Globus pallidus (tissue), 1 donor: Measurements from ENCODE around the gene XKR7.

Experiments
- DNase-seq: peaks from one replicate; pipeline ENCODE4 v3.0.0-alpha.2; 2015; ENCODE audit warnings: low spot score

XKR7 gene

GRCh38 chr20:31943052-31943471 is 24.9 kb upstream of the XKR7 start:
- DNase-seq: peak; percentile 31

- DNase-seq: no peak
These were observed 22.6 kb upstream of the XKR7 start for GRCh38 chr20:31945319-31945718.

GRCh38 chr20:31945785-31946184 is 22.2 kb upstream of the XKR7 start:
- DNase-seq: no peak

- no peak for DNase-seq
These were observed 19.9 kb upstream of the XKR7 start for GRCh38 chr20:31948008-31948407.

GRCh38 chr20:31949877-31950646 is 17.9 kb upstream of the XKR7 start:
- no peak for DNase-seq

- no peak for DNase-seq
These were observed 16.8 kb upstream of the XKR7 start for GRCh38 chr20:31951203-31951529.

- peak; percentile 85 for DNase-seq
These were observed 16.2 kb upstream of the XKR7 start, which contains the start of gene PDRG1 for GRCh38 chr20:31951530-31952453. Gene PDRG1 (minus strand): TSS chr20:31952046. CDS start chr20:31951961, 85 bp downstream.

- DNase-seq: no peak
These were observed 14.3 kb upstream of the XKR7 start for GRCh38 chr20:31953556-31954148.

- no peak for DNase-seq
These were observed 13.5 kb upstream of the XKR7 start for GRCh38 chr20:31954500-31954899.

GRCh38 chr20:31956556-31957526 is 11.1 kb upstream of the XKR7 start:
- DNase-seq: no peak

- no peak for DNase-seq
These were observed 5.2 kb upstream of the XKR7 start for GRCh38 chr20:31962761-31963160.

GRCh38 chr20:31963889-31964288 is 4.1 kb upstream of the XKR7 start:
- DNase-seq: no peak

GRCh38 chr20:31966991-31967655 is 828 bp upstream of the XKR7 start:
- DNase-seq: no peak

GRCh38 chr20:31968291-31969126 is 558 bp downstream of the XKR7 start:
- DNase-seq: peak; percentile 41

- no peak for DNase-seq
These were observed 2.0 kb downstream of the XKR7 start for GRCh38 chr20:31969991-31970390.

- DNase-seq: no peak
These were observed 4.6 kb downstream of the XKR7 start for GRCh38 chr20:31972471-31973021.

- DNase-seq: no peak
These were observed 6.3 kb downstream of the XKR7 start for GRCh38 chr20:31974296-31974695.

GRCh38 chr20:31974951-31975487 is 7.1 kb downstream of the XKR7 start:
- no peak for DNase-seq

GRCh38 chr20:31975874-31976273 is 7.9 kb downstream of the XKR7 start:
- DNase-seq: no peak
